ENCODE measurements around the gene DPEP1.

DNA sequence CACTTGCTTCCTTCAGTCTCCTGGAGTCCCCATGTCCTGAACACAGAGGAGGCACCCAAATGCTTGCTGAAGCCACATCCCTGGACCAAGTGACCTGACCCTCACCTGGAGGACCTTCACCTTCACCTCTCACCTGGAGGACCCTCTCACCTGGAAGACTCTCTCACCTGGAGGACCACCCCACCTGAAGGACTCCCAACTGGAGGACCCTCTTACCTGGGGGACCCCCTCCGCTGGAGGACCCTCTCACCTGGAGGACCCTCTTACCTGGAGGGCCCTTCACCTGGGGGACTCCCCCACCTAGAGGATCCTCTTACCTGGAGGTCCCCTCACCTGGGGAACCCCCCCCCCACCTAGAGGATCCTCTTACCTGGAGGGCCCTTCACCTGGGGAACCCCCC, 72.5 kb downstream of the DPEP1 start:
- TF ChIP-seq, protein P1, sequence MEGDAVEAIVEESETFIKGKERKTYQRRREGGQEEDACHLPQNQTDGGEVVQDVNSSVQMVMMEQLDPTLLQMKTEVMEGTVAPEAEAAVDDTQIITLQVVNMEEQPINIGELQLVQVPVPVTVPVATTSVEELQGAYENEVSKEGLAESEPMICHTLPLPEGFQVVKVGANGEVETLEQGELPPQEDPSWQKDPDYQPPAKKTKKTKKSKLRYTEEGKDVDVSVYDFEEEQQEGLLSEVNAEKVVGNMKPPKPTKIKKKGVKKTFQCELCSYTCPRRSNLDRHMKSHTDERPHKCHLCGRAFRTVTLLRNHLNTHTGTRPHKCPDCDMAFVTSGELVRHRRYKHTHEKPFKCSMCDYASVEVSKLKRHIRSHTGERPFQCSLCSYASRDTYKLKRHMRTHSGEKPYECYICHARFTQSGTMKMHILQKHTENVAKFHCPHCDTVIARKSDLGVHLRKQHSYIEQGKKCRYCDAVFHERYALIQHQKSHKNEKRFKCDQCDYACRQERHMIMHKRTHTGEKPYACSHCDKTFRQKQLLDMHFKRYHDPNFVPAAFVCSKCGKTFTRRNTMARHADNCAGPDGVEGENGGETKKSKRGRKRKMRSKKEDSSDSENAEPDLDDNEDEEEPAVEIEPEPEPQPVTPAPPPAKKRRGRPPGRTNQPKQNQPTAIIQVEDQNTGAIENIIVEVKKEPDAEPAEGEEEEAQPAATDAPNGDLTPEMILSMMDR (IDR thresholded peaks at IDR 0.05; ENCODE audit: low read length) = no peak
- TF ChIP-seq EZH2 (optimal IDR thresholded peaks at IDR 0.05; ENCODE audit: low read depth, low read length) = no peak
- TF ChIP-seq EZH2phosphoT487 (IDR thresholded peaks at IDR 0.05; ENCODE audit: low read length) = no peak

All from MM.1S (cell line).